Uterus (tissue), 2 donors: Measurements from ENCODE around the gene TRIM8.

Source experiments
- CTCF ChIP-seq, 4 experiments: fragments of 200-600 bp in 2 of 4; fragments of 450-650 bp in 2 of 4; sonication (generic) in 2 of 4; IDR thresholded peaks; one replicate each; pipeline ENCODE4 v1.5.1; 2016 to 2019; ENCODE audit warnings: antibody characterized with exemption in 4 of 4, mild to moderate bottlenecking in 2 of 4, moderate library complexity in 1 of 4
- POLR2A ChIP-seq, 2 donors: fragments of 450-650 bp; IDR thresholded peaks; one replicate each; pipeline ENCODE4 v1.6.1; 2016; ENCODE audit warnings: antibody characterized with exemption in 2 of 2, mild to moderate bottlenecking in 1 of 2, moderate library complexity in 1 of 2

- TF ChIP-seq CTCF (IDR thresholded peaks at IDR 0.05) (no peak), POLR2A (IDR thresholded peaks at IDR 0.05) (no peak)
Measured at GRCh38 chr10:102668326-102669107, 24.2 kb downstream of the TRIM8 start.
